Left cardiac atrium (tissue), 4 donors: Measurements from ENCODE around the gene GRIP1. TPM values are rescaled to one million over a fixed set of nuclear protein-coding genes. Genes with fewer than 3 reads are reported as not detected.
A peak's percentile ranks its signal among the peaks of the same experiment; 100 is the strongest.
"Not testable (repeated sequence)": the region's sequence is repeated elsewhere in the genome, so short reads cannot be mapped to it uniquely, and the experiment has no call there.

ENCODE experiments used
- ATAC-seq, 2 donors: fragments of 200-7000 bp; cut with Tn5 transposase; one replicate each; pipeline ENCODE4 v1.9.1; 2020; ENCODE audit warnings: mild to moderate bottlenecking in 2 of 2, moderate library complexity in 2 of 2
- DNase-seq: peaks from one replicate; pipeline ENCODE4 v3.0.0-alpha.2; 2020
- intact Hi-C, 2 donors: fragments of 100-400 bp; cut with DNase I; formaldehyde crosslinking; loops; one replicate each; pipeline versions ENCODE4 v1.14.1 to v1.15.1; 2022 to 2023
- total RNA-seq, 2 donors: library from RNA; stranded (reverse); fragmentation: NEBNext Ultra II Directional; extraction: Animal tissue kit (Norgen Biotek cat#: 25700); gene quantifications; one replicate each; pipeline ENCODE4 v1.2.1, GENCODE V29; 2021
- donor health status: DM: no; HTN: yes; CAD: no.
- donor health status: DM: no; HTN: yes; CAD: no; lungs with severe emphysema.
- donor health status: DM: yes; HTN: yes; CAD: no.
- donor health status: Dilated cardiomyopathy.

The GRIP1 gene
- total RNA-seq, 2 donors from 2014 or later = 12.7 to 21.0 TPM

DNA sequence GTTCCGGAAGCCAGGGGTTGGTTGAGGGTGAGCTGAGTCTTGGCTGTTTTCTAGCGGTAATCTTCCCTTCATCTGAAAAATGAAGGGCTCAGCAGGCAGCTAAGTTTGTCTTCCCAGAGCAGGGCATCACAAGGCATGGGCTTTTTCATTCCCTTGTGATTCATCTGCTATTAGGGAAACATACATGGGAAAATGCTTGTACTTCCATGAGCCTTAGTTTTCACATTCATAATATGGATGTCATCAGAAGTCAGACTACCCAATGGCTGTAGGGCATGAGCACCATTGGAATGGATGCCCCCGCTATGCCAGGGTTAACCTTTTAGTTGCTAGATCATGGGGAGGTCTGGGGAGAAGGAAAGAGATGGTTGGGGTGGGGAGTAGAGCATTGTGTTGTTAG is 357.9 kb downstream of the GRIP1 start:
- DNase-seq (no peak), ATAC-seq (no peak)
- intact Hi-C loops = no loop called here

- DNase-seq (no peak), ATAC-seq (no peak)
- intact Hi-C loops = no loop called here
Measured at GRCh38 chr12:66319266-66319954, 359.5 kb downstream of the GRIP1 start.

GRCh38 chr12:66314278-66314677 is 364.6 kb downstream of the GRIP1 start:
- DNase-seq (no peak), ATAC-seq (no peak)
- intact Hi-C loops = no loop called here

GRCh38 chr12:66312189-66312588 is 366.7 kb downstream of the GRIP1 start:
- no peak for DNase-seq
- ATAC-seq = no peak
- intact Hi-C loops = no loop called here

DNA sequence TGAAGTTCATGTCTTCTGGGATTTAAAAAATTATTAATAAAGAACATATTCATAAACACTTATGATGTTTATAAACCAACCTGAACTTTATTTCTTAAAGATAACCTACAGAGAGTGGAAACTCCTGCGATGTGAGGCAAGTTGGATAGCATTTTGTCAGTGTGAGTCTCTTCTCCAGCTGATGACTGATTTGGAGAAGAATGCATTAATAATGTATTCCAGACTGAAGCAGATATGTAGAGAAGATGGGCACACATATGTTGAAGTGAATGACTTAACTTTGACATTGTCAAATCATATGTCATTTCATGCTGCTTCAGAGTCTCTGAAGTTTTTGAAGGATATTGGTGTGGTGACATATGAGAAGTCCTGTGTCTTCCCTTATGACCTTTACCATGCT is 369.3 kb downstream of the GRIP1 start:
- intact Hi-C loops = loop anchor here in 1 of 2 donors (10.0 kb wide), 1 partner anchor 145 kb away; the partner anchor contains the start of gene TMBIM4
- DNase-seq (no peak), ATAC-seq (no peak)

DNA sequence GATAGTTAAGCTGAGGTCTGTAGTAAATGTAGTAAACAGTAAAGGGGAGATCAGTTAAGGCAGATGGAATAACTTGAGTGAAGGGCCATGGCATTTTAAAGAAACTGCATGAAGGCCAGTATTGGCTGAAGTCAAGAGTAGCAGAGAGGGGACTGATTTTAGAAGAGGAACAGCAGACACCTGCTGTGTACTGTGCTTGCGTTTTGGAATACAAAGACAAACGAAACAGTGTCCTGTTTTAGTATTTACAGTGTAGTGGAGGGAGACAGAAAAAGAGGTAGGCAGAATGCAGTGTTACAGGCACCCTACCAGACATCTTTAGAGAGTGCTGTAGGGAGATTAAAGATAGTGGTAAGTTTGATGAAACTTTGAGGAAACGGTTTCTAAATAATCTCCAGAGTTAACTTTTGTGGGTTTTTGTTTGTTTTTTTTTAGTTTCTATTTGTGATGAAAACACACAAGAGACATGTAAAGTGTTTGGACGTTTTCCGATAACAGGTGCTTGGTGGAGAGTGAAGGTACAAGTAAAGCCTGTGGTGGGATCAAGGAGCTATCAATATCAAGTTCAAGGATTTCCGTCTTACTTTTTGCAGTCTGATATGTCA is 374.5 kb downstream of the GRIP1 start:
- intact Hi-C loops = loop anchor here in 1 of 2 donors (10.0 kb wide), 1 partner anchor 140 kb away; the partner anchor contains the start of gene TMBIM4
- no peak for DNase-seq
- no peak for ATAC-seq

- not testable (repeated sequence) for DNase-seq, ATAC-seq
- intact Hi-C loops = loop anchor here in 1 of 2 donors (10.0 kb wide), 1 partner anchor 139 kb away; the partner anchor contains the start of gene TMBIM4
Measured at GRCh38 chr12:66303316-66303804, 375.5 kb downstream of the GRIP1 start.

GRCh38 chr12:66302827-66303169 is 376.1 kb downstream of the GRIP1 start:
- intact Hi-C loops = loop anchor here in 1 of 2 donors (10.0 kb wide), 1 partner anchor 138 kb away; the partner anchor contains the start of gene TMBIM4
- ATAC-seq = no peak

DNA sequence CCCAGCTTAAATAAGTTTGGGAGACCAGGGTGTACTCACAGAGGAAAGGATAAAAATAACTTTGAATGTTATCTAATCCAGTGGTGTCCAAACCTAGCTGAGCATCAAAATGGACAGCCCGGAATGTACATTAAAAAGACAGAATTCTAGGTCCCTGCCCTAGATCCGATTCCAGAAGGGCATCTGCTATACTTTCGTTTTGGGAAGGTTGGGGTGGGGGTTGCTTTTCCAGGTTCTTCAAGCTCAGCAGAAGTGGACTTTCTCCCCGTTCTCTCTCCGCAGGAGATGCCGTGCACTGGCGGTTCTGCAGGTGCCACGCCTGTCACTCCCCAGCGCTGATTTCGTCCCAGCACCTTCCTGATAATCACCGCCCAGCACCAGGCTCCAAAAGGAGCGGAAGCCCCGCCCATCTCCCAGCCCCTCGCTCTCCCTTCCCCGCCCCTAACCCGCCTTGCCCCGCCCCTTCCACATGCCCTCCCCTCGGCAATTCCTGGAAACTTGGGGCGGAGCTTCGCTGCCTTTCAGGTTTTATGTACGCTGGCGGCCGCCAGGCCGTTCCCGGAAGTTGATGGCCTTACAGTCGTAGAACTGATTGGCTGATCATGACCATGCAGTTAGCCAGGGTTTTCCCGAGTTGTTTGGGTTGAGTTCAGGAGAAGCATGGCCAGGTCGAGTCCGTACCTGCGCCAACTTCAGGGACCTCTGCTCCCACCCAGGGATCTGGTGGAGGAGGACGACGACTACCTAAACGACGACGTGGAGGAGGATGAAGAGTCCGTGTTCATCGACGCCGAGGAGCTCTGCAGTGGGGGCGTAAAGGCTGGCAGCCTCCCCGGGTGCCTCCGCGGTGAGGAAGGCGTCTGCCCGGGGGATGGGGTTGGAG is 376.7 kb downstream of the GRIP1 start, which contains the start of gene HELB:
Gene HELB (plus strand): TSS at position 550 of the 883 bp plus-strand sequence. CDS start 111 bp downstream, at position 661.
- intact Hi-C loops = loop anchor here in 1 of 2 donors (10.0 kb wide), 1 partner anchor 137 kb away; the partner anchor contains the start of gene TMBIM4
- DNase-seq (peak; percentile 99), ATAC-seq (peak; percentile 99 to 100)

More at GRCh38 chr12:66302827-66303169, 376.1 kb downstream of the GRIP1 start:
- no peak for DNase-seq

GRCh38 chr12:66297923-66298322 is 381.0 kb downstream of the GRIP1 start:
- no peak for ATAC-seq
- intact Hi-C loops = no loop called here
- no peak for DNase-seq
